HG02943 (cell line): ENCODE data around the gene YAP1.

ENCODE experiments used
- ATAC-seq: cut with Tn5 transposase; IDR thresholded peaks from one replicate; pipeline ENCODE4 v1.9.1; 2021; ENCODE audit warnings: mild to moderate bottlenecking, low read depth, moderate library complexity; ENCODE audit not compliant: unreplicated experiment

The YAP1 gene

GRCh38 chr11:102268083-102268984 is 158.1 kb downstream of the YAP1 start:
- peak; percentile 79 for ATAC-seq

- no peak for ATAC-seq
Measured at GRCh38 chr11:102268985-102269470, 158.8 kb downstream of the YAP1 start.

GRCh38 chr11:102269927-102270326 is 159.7 kb downstream of the YAP1 start:
- ATAC-seq: no peak

- no peak for ATAC-seq
Measured at GRCh38 chr11:102272047-102272824, 162.0 kb downstream of the YAP1 start.

- no peak for ATAC-seq
Measured at GRCh38 chr11:102274628-102275027, 164.4 kb downstream of the YAP1 start.

- ATAC-seq: no peak
Measured at GRCh38 chr11:102276362-102276761, 166.1 kb downstream of the YAP1 start.

- ATAC-seq: no peak
Measured at GRCh38 chr11:102276783-102277182, 166.5 kb downstream of the YAP1 start.

GRCh38 chr11:102279641-102280170 is 169.5 kb downstream of the YAP1 start:
- ATAC-seq: peak; percentile 97

- no peak for ATAC-seq
Measured at GRCh38 chr11:102280245-102280833, 170.1 kb downstream of the YAP1 start.
